ENCODE data around the gene TRA2B.
"Not testable (repeated sequence)": the region's sequence is repeated elsewhere in the genome, so short reads cannot be mapped to it uniquely, and the experiment has no call there.

Gene TRA2B

DNA sequence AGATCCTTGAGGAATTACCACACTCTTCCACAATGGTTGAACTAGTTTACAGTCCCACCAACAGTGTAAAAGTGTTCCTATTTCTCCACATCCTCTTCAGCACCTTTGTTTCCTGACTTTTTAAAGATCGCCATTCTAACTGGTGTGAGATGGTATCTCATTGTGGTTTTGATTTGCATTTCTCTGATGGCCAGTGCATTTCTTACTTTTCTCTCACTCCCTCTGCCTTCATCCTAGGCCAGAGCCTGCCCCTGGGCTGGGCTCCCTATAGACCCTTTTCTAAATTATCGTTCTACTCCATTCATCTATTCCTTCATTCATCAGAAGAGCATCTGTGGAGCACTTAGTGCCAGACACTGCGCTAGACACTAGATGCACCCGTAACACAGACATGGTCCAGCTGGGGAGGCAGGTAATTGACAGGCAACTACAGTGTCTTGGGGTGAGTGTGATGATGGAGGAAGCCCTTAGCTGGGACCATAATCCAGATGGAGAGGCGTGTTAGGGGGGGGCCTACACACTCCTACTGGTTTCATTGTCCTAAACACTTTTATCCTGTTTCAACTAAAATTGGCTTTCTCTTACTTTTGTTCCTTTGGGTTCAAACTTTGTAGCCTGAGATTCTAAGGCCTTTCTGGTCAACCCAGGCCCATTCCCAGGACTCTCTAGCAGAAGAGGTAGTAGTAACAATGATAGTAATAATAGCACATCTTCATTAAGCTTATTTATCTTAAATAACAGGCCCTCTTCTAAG lies 27.3 kb downstream of the TRA2B start:
- not testable (repeated sequence) for H3K9me3 ChIP-seq (replicated peaks in 1 of 2; ENCODE audit: control insufficient read depth in 2 of 2, insufficient read depth in 1 of 2, low read depth in 1 of 2, low read length in 2 of 2); H2BK12ac ChIP-seq (ENCODE audit: low read length); H2BK5ac ChIP-seq (ENCODE audit: low read length); H3K23ac ChIP-seq (ENCODE audit: low read depth, low read length, poor library complexity); H2BK15ac ChIP-seq (ENCODE audit: low read length); H3K79me1 ChIP-seq (ENCODE audit: low read depth, low read length); H3K4me2 ChIP-seq (ENCODE audit: insufficient read depth, low read length, poor library complexity, severe bottlenecking); H3K4me1 ChIP-seq (ENCODE audit: control insufficient read depth in 2 of 2, insufficient read depth in 1 of 2, low read depth in 1 of 2, low read length in 2 of 2); H2BK120ac ChIP-seq (ENCODE audit: low read depth, low read length); H4K8ac ChIP-seq (ENCODE audit: low read depth, low read length); H3K4ac ChIP-seq (ENCODE audit: low read length); H3K9ac ChIP-seq (ENCODE audit: low read depth, low read length, poor library complexity); H3K18ac ChIP-seq (ENCODE audit: low read length); H3K14ac ChIP-seq (ENCODE audit: low read length); H3K27me3 ChIP-seq (ENCODE audit: control insufficient read depth in 3 of 3, insufficient read depth in 3 of 3, low read depth in 1 of 3, low read length in 3 of 3); H3K27ac ChIP-seq (replicated peaks; ENCODE audit: low read length); DNase-seq (ENCODE audit: low spot score); H3K4me3 ChIP-seq (ENCODE audit: low read length in 2 of 2); H4K91ac ChIP-seq (ENCODE audit: low read depth, low read length, poor library complexity); H2AFZ ChIP-seq (ENCODE audit: low read length); H2AK5ac ChIP-seq (ENCODE audit: low read depth, low read length)
- no CpG with 5 or more reads among the region's 5 CpGs for WGBS, 2 donors (ENCODE audit: extremely low coverage in 2 of 2, insufficient read length in 2 of 2, insufficient replicate concordance in 1 of 2)
- peaks cover 5 to 30% of the 10 kb centered on the region in 2 donors for H3K36me3 ChIP-seq (replicated peaks in 1 of 2; ENCODE audit: control insufficient read depth in 2 of 2, insufficient read depth in 2 of 2, low read length in 2 of 2)

DNA sequence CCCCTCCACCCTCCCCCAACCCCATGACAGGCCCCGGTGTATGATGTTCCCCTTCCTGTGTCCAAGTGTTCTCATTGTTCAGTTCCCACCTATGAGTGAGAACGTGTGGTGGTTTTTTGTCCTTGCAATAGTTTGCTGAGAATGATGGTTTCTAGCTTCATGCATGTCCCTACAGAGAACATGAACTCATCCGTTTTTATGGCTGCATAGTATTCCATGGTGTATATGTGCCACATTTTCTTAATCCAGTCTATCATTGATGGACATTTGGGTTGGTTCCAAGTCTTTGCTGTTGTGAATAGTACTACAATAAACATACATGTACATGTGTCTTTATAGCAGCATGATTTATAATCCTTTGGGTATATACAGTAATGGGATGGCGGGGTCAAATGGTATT lies 27.9 kb downstream of the TRA2B start:
- H2AFZ ChIP-seq (ENCODE audit: low read length), result not testable (repeated sequence)

DNA sequence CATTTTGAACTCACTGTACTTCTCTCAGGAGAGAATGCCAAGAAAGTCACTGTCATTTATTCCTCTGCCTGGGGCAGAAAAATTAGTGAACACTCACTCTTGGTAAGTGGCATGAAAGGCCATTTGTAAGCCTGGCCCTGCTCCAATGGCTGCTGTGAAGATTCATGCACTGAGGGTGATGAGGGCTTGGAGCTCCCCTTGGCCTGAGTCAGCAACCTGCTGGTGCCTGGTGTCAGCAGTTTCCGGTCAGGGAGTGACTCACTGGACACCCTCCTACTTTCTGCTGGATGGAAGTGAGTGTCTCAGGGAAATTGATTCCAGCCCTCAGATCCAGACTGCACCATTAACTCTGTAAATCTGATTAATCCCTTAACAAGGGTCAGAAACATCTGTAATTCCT lies 37.6 kb downstream of the TRA2B start:
- Histone ChIP-seq H3K18ac (ENCODE audit: low read length) (no peak overlapping the region), H3K9me3 (replicated peaks in 1 of 2; ENCODE audit: control insufficient read depth in 2 of 2, insufficient read depth in 1 of 2, low read depth in 1 of 2, low read length in 2 of 2) (no peaks in the 10 kb centered on the region), H2AK5ac (ENCODE audit: low read depth, low read length) (no peak overlapping the region), H3K4me3 (ENCODE audit: low read length in 2 of 2) (no peak overlapping the region), H2AFZ (ENCODE audit: low read length) (peak overlapping the region; percentile 50), H3K27me3 (ENCODE audit: control insufficient read depth in 3 of 3, insufficient read depth in 3 of 3, low read depth in 1 of 3, low read length in 3 of 3) (no peaks in the 10 kb centered on the region), H3K27ac (replicated peaks; ENCODE audit: low read length) (no peak overlapping the region), H3K9ac (ENCODE audit: low read depth, low read length, poor library complexity) (no peak overlapping the region), H2BK15ac (ENCODE audit: low read length) (no peak overlapping the region), H3K36me3 (replicated peaks in 1 of 2; ENCODE audit: control insufficient read depth in 2 of 2, insufficient read depth in 2 of 2, low read length in 2 of 2) (no peaks in the 10 kb centered on the region), H3K79me1 (ENCODE audit: low read depth, low read length) (no peaks in the 10 kb centered on the region), H3K4ac (ENCODE audit: low read length) (no peak overlapping the region), H4K8ac (ENCODE audit: low read depth, low read length) (no peak overlapping the region), H3K14ac (ENCODE audit: low read length) (no peak overlapping the region), H2BK120ac (ENCODE audit: low read depth, low read length) (no peak overlapping the region), H3K4me2 (ENCODE audit: insufficient read depth, low read length, poor library complexity, severe bottlenecking) (no peak overlapping the region), H3K23ac (ENCODE audit: low read depth, low read length, poor library complexity) (no peak overlapping the region), H4K91ac (ENCODE audit: low read depth, low read length, poor library complexity) (no peak overlapping the region), H3K4me1 (ENCODE audit: control insufficient read depth in 2 of 2, insufficient read depth in 1 of 2, low read depth in 1 of 2, low read length in 2 of 2) (peaks cover 0 to 3% of the 10 kb centered on the region in 2 donors), H2BK12ac (ENCODE audit: low read length) (no peak overlapping the region), H2BK5ac (ENCODE audit: low read length) (no peak overlapping the region)
- no peak for DNase-seq (ENCODE audit: low spot score)
- no CpG with 5 or more reads among the region's 1 CpG for WGBS, 2 donors (ENCODE audit: extremely low coverage in 2 of 2, insufficient read length in 2 of 2, insufficient replicate concordance in 1 of 2)

More for the DNA sequence above, 27.9 kb downstream of the TRA2B start:
- not testable (repeated sequence) for H3K9ac ChIP-seq (ENCODE audit: low read depth, low read length, poor library complexity); H2BK15ac ChIP-seq (ENCODE audit: low read length); H3K4me1 ChIP-seq (ENCODE audit: control insufficient read depth in 2 of 2, insufficient read depth in 1 of 2, low read depth in 1 of 2, low read length in 2 of 2); H2BK5ac ChIP-seq (ENCODE audit: low read length); H3K27ac ChIP-seq (replicated peaks; ENCODE audit: low read length); H3K4ac ChIP-seq (ENCODE audit: low read length); H2BK120ac ChIP-seq (ENCODE audit: low read depth, low read length); H3K9me3 ChIP-seq (replicated peaks in 1 of 2; ENCODE audit: control insufficient read depth in 2 of 2, insufficient read depth in 1 of 2, low read depth in 1 of 2, low read length in 2 of 2); H3K23ac ChIP-seq (ENCODE audit: low read depth, low read length, poor library complexity); H3K79me1 ChIP-seq (ENCODE audit: low read depth, low read length); H3K4me3 ChIP-seq (ENCODE audit: low read length in 2 of 2); H3K27me3 ChIP-seq (ENCODE audit: control insufficient read depth in 3 of 3, insufficient read depth in 3 of 3, low read depth in 1 of 3, low read length in 3 of 3); H3K14ac ChIP-seq (ENCODE audit: low read length); H3K4me2 ChIP-seq (ENCODE audit: insufficient read depth, low read length, poor library complexity, severe bottlenecking); H3K18ac ChIP-seq (ENCODE audit: low read length); H2BK12ac ChIP-seq (ENCODE audit: low read length); H2AK5ac ChIP-seq (ENCODE audit: low read depth, low read length); H4K91ac ChIP-seq (ENCODE audit: low read depth, low read length, poor library complexity); H4K8ac ChIP-seq (ENCODE audit: low read depth, low read length); DNase-seq (ENCODE audit: low spot score)
- H3K36me3 ChIP-seq (replicated peaks in 1 of 2; ENCODE audit: control insufficient read depth in 2 of 2, insufficient read depth in 2 of 2, low read length in 2 of 2), result peaks cover 3 to 24% of the 10 kb centered on the region in 2 donors
- no CpG with 5 or more reads among the region's 4 CpGs for WGBS, 2 donors (ENCODE audit: extremely low coverage in 2 of 2, insufficient read length in 2 of 2, insufficient replicate concordance in 1 of 2)

DNA sequence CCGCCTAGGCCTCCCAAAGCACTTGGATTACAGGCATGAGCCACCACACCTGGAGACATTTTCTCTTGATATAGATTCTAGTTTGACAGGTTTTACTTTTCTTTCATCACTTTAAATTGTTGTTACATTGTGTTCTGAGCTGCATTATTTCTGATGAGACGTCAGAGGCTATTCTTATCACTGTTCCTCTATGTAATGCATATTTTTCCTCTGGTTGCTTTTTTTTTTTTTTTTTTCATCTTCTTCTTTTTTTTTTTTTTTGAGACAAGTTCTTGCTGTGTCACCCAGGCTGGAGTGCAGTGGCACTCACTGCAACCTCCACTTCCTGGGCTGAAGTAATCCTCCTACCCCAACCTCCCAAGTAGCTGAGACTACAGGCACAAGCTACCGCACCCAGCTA lies 41.2 kb downstream of the TRA2B start:
- no peak overlapping the region for H3K18ac ChIP-seq (ENCODE audit: low read length)
- H3K4me3 ChIP-seq (ENCODE audit: low read length in 2 of 2), result peak overlapping the region in 1 of 2 donors; percentile 63
- no peak overlapping the region for H2AFZ ChIP-seq (ENCODE audit: low read length)
- H2BK5ac ChIP-seq (ENCODE audit: low read length), result no peak overlapping the region
- H3K79me1 ChIP-seq (ENCODE audit: low read depth, low read length), result no peaks in the 10 kb centered on the region
- H3K9me3 ChIP-seq (replicated peaks in 1 of 2; ENCODE audit: control insufficient read depth in 2 of 2, insufficient read depth in 1 of 2, low read depth in 1 of 2, low read length in 2 of 2), result no peaks in the 10 kb centered on the region
- no peak overlapping the region for H3K4me2 ChIP-seq (ENCODE audit: insufficient read depth, low read length, poor library complexity, severe bottlenecking)
- no peaks in the 10 kb centered on the region for H3K27me3 ChIP-seq (ENCODE audit: control insufficient read depth in 3 of 3, insufficient read depth in 3 of 3, low read depth in 1 of 3, low read length in 3 of 3)
- H3K27ac ChIP-seq (replicated peaks; ENCODE audit: low read length), result no peak overlapping the region
- H2BK12ac ChIP-seq (ENCODE audit: low read length), result no peak overlapping the region
- no peak overlapping the region for H3K23ac ChIP-seq (ENCODE audit: low read depth, low read length, poor library complexity)
- no peak overlapping the region for H3K9ac ChIP-seq (ENCODE audit: low read depth, low read length, poor library complexity)
- no peak overlapping the region for H2BK15ac ChIP-seq (ENCODE audit: low read length)
- H4K8ac ChIP-seq (ENCODE audit: low read depth, low read length), result no peak overlapping the region
- no peak overlapping the region for H2BK120ac ChIP-seq (ENCODE audit: low read depth, low read length)
- no peak for DNase-seq (ENCODE audit: low spot score)
- no peaks in the 10 kb centered on the region for H3K36me3 ChIP-seq (replicated peaks in 1 of 2; ENCODE audit: control insufficient read depth in 2 of 2, insufficient read depth in 2 of 2, low read length in 2 of 2)
- H3K4ac ChIP-seq (ENCODE audit: low read length), result no peak overlapping the region
- peaks cover 0 to 3% of the 10 kb centered on the region in 2 donors for H3K4me1 ChIP-seq (ENCODE audit: control insufficient read depth in 2 of 2, insufficient read depth in 1 of 2, low read depth in 1 of 2, low read length in 2 of 2)
- H4K91ac ChIP-seq (ENCODE audit: low read depth, low read length, poor library complexity), result no peak overlapping the region
- no CpG with 5 or more reads among the region's 3 CpGs for WGBS, 2 donors (ENCODE audit: extremely low coverage in 2 of 2, insufficient read length in 2 of 2, insufficient replicate concordance in 1 of 2)
- no peak overlapping the region for H2AK5ac ChIP-seq (ENCODE audit: low read depth, low read length)
- H3K14ac ChIP-seq (ENCODE audit: low read length), result no peak overlapping the region

All from neuronal stem cell (in vitro differentiated cells).